A549 (cell line): ENCODE measurements around the gene UBE2S.

Experiments used
- JUNB ChIP-seq: fragments of >200 bp; sonication (Bioruptor Twin); formaldehyde crosslinking; IDR thresholded peaks from 2 replicates; pipeline ENCODE4 v1.6.1; 2016
- POLR2A ChIP-seq: IDR thresholded peaks from 2 replicates; pipeline ENCODE4 v1.6.1; 2012; ENCODE audit warnings: mild to moderate bottlenecking, low read length
- RCOR1 ChIP-seq: fragments of 150-350 bp; IDR thresholded peaks from 2 replicates; pipeline ENCODE4 v1.6.1; 2014; ENCODE audit warnings: antibody characterized with exemption, low read length, low read depth
- TF ChIP-seq, protein P1 (sequence below): fragments of >200 bp; sonication (Bioruptor Twin); formaldehyde crosslinking; IDR thresholded peaks from 3 replicates; pipeline ENCODE4 v1.5.1; 2016
- TF ChIP-seq, protein P2 (sequence below): fragments of 450-650 bp; IDR thresholded peaks from 2 replicates; pipeline ENCODE4 v1.6.1; 2014; ENCODE audit warnings: antibody characterized with exemption

DNA sequence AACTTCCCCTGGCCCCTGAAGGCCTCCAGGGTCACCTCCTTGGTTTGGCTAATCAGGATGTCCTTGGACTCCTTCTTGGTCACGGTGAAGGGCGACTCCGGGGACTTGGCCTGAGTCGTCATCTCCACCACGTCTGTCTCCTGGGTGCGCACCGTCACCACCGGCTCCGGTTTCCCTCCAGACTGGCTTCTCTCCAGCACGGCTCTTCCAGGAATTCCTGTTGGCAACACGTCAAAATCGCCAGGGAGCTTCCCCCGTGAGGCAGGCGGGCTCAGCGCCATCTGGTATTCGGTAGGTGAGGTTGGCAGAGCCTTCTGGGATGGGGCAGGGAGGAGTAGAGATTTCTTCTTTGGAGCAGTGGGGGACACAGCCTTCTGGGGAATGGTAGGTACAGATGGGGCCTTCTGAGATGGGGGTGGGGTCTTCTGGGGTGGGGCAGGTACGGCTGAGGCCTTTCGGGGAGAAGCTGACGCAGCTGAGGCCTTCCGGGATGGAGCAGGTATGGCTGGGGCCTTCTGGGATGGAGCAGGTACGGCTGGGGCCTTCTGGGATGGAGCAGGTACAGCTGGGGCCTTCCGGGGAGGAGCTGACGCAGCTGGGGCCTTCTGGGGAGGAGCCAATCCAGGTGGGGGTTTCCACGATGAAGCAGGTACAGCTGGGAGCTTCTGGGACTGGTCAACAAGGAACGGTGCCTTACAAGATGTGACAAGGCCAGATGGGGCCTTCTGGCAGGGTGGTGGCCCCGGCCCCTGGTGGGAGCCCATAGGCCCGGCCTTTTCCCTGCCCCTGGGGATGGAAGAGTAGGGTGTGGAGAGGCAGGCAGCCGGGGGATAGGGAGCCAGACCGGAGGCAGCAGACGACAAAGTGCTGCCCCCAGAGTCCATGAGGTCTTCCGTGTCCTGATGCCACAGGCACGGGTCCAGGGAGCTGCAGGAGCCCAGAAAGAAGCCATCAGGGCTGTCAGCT is 48.4 kb downstream of the UBE2S start:
- TF ChIP-seq RCOR1 = no peak
- no peak for TF ChIP-seq JUNB
- TF ChIP-seq POLR2A = no peak
- TF ChIP-seq, protein P1, sequence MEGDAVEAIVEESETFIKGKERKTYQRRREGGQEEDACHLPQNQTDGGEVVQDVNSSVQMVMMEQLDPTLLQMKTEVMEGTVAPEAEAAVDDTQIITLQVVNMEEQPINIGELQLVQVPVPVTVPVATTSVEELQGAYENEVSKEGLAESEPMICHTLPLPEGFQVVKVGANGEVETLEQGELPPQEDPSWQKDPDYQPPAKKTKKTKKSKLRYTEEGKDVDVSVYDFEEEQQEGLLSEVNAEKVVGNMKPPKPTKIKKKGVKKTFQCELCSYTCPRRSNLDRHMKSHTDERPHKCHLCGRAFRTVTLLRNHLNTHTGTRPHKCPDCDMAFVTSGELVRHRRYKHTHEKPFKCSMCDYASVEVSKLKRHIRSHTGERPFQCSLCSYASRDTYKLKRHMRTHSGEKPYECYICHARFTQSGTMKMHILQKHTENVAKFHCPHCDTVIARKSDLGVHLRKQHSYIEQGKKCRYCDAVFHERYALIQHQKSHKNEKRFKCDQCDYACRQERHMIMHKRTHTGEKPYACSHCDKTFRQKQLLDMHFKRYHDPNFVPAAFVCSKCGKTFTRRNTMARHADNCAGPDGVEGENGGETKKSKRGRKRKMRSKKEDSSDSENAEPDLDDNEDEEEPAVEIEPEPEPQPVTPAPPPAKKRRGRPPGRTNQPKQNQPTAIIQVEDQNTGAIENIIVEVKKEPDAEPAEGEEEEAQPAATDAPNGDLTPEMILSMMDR = no peak
- TF ChIP-seq, protein P2, sequence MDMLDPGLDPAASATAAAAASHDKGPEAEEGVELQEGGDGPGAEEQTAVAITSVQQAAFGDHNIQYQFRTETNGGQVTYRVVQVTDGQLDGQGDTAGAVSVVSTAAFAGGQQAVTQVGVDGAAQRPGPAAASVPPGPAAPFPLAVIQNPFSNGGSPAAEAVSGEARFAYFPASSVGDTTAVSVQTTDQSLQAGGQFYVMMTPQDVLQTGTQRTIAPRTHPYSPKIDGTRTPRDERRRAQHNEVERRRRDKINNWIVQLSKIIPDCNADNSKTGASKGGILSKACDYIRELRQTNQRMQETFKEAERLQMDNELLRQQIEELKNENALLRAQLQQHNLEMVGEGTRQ = no peak
